Measurements from ENCODE around the gene SH3BGRL.

DNA sequence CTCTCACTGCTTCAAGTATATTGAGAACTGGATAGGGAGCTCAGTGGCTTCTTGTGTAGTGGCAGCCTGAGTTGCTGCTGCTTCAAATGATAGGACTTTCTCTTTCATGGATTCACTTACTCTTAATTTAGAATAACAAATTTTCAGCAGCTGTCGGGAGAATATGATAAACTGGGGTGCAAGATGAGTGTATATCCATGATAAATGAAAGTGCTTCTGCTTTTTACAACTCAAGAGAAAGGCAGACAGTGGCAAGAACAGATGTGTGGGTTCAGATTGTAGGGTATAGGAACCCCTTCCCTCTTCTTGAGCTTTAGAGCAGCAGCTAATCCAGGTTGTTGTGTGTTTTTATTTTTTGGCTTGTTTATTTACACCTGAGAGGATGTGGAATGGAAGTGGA is 1.0 kb downstream of the SH3BGRL start:
- TF ChIP-seq POLR2A (IDR thresholded peaks at IDR 0.05) = no peak
- TF ChIP-seq, protein P1, sequence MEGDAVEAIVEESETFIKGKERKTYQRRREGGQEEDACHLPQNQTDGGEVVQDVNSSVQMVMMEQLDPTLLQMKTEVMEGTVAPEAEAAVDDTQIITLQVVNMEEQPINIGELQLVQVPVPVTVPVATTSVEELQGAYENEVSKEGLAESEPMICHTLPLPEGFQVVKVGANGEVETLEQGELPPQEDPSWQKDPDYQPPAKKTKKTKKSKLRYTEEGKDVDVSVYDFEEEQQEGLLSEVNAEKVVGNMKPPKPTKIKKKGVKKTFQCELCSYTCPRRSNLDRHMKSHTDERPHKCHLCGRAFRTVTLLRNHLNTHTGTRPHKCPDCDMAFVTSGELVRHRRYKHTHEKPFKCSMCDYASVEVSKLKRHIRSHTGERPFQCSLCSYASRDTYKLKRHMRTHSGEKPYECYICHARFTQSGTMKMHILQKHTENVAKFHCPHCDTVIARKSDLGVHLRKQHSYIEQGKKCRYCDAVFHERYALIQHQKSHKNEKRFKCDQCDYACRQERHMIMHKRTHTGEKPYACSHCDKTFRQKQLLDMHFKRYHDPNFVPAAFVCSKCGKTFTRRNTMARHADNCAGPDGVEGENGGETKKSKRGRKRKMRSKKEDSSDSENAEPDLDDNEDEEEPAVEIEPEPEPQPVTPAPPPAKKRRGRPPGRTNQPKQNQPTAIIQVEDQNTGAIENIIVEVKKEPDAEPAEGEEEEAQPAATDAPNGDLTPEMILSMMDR (IDR thresholded peaks at IDR 0.05) = no peak

All from testis (tissue), 2 donors.